ENCODE results near the gene METTL15.

DNA sequence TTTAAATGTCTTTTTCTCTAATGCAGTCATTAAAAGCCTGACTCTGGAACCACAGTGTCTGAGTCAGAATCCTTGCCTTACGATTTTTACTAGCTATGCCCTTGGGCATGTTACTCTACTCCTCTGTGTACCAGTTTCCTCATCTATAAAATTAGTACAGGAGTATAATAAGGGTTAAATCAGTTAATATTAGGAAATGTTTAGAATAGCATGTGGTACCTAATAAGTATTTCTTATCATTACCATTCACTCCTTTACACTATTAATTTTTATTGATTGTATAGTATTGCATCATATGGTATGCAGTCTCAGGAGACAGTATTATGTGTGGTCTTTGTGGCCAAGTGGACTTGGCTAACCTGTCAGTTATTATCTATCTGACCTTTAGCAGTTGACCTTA is 68.2 kb downstream of the METTL15 start:
- TF ChIP-seq, protein P1, sequence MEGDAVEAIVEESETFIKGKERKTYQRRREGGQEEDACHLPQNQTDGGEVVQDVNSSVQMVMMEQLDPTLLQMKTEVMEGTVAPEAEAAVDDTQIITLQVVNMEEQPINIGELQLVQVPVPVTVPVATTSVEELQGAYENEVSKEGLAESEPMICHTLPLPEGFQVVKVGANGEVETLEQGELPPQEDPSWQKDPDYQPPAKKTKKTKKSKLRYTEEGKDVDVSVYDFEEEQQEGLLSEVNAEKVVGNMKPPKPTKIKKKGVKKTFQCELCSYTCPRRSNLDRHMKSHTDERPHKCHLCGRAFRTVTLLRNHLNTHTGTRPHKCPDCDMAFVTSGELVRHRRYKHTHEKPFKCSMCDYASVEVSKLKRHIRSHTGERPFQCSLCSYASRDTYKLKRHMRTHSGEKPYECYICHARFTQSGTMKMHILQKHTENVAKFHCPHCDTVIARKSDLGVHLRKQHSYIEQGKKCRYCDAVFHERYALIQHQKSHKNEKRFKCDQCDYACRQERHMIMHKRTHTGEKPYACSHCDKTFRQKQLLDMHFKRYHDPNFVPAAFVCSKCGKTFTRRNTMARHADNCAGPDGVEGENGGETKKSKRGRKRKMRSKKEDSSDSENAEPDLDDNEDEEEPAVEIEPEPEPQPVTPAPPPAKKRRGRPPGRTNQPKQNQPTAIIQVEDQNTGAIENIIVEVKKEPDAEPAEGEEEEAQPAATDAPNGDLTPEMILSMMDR (conservative IDR thresholded peaks at IDR 0.05; ENCODE audit: low read depth, low read length), result no peak
- no peak for TF ChIP-seq EZH2 (IDR thresholded peaks at IDR 0.05; ENCODE audit: borderline replicate concordance, low read depth, low read length, poor library complexity, severe bottlenecking)
